Astrocyte of the hippocampus (primary cell): ENCODE data around the gene MSRB3.

Experiments used
- DNase-seq: peaks from one replicate; pipeline ENCODE4 v3.0.0; 2011; ENCODE audit warnings: low read depth, low spot score

Gene MSRB3

GRCh38 chr12:65325183-65325582, 46.7 kb downstream of the MSRB3 start:
- DNase-seq, result no peak

DNA sequence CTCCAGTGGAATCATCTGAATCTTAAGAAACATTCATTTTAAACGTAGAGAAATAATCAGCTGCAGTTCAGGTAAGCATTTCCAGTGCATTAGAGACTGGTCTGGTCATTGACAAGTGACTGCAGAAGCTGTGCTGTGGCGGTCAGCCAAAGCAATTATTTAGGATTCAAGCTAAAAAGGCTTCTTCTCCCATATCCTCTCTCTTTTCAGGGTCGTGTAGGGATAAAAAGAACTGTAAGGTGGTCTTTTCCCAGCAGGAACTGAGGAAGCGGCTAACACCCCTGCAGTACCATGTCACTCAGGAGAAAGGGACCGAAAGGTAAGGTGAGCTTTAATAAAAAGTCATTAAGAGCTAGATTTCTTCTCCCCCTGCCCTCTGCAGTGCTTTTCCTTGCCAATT, 48.1 kb downstream of the MSRB3 start:
- no peak for DNase-seq

DNA sequence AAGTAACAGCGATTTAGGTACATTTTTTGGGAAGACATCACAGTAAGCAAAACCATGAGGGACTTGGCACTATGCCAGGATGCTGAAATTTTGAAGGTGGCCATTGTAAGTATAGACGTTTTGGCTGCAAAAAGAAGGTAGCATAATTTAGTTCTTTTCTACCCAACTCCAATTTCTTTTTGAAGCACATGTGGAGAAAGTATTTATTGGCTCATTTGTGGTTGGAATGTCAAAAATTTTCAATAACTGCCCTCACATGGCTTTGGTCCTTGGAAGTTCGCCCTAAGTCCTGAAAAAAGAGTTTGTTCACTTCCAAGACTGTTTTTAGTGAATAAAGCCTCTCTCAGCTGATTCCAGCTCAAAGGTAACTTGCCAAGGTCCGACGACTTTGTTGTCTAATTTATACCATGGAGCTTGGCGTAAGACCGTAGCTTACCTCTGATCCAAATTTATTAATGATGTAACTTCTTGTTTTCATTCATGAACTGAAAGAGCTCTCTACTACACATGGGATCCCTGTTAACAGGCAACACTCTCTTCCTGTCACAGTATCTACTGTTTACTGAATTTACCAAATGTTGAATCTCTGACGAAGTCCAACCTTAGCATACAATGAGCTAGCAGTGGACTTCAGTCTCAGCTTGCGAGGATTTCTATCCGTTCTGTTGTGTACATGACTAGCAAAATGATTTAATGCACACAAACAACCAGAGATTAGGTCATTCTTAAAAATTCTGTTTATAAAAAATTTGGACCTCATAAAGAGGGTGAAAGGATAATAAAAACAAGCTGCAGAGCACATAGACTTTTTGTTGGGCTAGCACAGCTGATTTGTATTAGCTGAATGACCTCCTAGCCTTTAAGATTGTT, 49.0 kb downstream of the MSRB3 start:
- DNase-seq, result peak; percentile 84

GRCh38 chr12:65329721-65330120, 51.2 kb downstream of the MSRB3 start:
- DNase-seq, result no peak

DNA sequence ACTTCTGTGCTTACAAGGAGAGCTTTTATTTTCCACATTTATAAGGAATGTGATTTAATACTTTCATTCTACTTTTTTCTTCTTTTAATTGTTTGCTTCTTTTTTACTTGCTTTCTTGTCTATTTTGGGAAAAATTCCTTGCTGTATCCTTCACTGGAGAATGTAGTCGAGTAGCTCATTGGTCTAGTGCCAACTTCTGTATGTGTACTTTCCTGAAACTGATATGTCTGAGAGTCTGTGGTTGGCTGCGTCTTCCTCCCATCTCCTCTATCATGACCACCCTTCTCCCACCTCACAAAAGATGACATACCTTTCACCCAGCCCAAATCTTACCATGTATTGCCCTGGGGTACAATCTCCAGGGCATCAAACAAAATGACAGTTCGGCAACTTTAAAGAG, 51.8 kb downstream of the MSRB3 start:
- peak; percentile 26 for DNase-seq

DNA sequence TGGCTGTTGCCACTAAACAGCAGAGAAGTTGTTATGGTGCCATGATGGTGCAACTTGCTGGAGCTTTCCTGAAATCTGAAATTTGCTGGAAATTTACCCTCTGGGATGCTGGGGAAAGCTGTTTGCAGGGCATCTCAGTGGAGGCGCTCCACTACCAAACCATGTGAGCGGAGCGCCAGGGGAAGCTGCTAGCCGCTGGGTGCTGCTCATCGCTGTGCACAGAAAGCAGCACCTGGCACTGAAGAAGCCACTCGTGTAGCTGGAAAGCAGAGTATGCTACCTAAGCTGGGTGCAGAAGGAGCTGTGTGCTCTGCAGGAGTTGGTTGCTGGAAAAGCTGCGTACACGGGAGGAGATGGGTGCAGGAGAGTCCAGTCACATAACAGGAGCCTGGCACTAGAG, 53.0 kb downstream of the MSRB3 start:
- DNase-seq, result no peak

DNA sequence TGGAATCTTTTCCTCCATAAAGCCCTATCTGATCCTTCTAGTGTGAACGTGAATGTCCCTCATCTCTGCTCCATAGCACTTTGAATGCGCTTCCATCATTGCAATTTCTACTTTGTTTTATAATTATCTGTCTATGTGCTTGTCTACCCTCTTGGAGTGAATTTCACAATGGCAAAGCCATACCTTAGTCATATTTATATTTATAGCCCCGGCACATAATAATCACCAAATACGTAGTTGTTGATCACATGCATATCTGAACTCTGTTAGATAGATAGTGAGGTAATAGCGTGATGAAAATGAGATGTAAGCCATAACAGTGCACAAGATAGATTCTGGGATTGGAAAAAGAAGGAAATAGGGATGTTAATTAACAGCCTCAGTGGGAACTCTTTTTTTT, 55.2 kb downstream of the MSRB3 start:
- DNase-seq, result no peak

- no peak for DNase-seq
These were observed 56.0 kb downstream of the MSRB3 start for GRCh38 chr12:65334521-65334920.

- peak; percentile 73 for DNase-seq
These were observed 56.7 kb downstream of the MSRB3 start for GRCh38 chr12:65335021-65335714.

DNA sequence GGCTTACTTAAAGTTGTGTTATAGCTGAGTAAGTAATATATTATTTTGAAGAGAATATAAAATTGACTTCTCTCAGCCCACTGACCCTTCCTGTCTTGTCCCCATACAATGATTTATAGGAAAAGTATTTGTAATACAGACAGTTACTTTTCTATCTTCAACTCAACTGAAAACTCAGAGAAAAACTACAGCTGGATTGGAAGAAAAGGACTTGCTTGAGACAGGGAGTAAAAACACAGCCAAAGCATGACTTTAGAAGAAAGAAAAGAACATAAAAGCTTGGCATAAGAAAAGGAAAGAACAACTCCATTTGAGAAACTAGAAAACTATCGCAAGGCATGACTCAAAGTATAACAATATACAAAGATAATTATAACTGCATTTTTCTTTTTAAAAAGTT, 57.5 kb downstream of the MSRB3 start:
- no peak for DNase-seq

- no peak for DNase-seq
These were observed 60.7 kb downstream of the MSRB3 start for GRCh38 chr12:65339161-65339560.

GRCh38 chr12:65343230-65343629, 64.7 kb downstream of the MSRB3 start:
- no peak for DNase-seq

DNA sequence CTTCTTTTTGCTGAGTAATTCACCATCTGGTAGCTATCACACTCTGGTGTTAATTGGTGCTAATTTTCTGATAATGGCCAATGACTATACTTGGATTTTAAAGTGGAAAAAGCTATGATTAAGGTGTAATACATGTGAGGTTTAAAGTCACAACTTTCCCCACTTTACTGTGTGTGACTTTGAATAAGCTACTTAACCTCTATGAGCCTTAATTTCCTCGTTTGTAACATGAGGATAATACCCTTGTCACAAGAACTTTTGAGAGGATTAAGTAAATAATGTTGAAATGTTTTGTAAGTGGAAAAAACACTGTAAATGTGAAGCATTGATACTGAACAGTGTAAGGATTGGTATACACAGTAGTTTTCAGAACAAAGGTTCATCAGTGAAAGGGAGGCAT, 65.3 kb downstream of the MSRB3 start:
- no peak for DNase-seq

GRCh38 chr12:65355461-65355860, 77.0 kb downstream of the MSRB3 start:
- DNase-seq, result peak; percentile 72

DNA sequence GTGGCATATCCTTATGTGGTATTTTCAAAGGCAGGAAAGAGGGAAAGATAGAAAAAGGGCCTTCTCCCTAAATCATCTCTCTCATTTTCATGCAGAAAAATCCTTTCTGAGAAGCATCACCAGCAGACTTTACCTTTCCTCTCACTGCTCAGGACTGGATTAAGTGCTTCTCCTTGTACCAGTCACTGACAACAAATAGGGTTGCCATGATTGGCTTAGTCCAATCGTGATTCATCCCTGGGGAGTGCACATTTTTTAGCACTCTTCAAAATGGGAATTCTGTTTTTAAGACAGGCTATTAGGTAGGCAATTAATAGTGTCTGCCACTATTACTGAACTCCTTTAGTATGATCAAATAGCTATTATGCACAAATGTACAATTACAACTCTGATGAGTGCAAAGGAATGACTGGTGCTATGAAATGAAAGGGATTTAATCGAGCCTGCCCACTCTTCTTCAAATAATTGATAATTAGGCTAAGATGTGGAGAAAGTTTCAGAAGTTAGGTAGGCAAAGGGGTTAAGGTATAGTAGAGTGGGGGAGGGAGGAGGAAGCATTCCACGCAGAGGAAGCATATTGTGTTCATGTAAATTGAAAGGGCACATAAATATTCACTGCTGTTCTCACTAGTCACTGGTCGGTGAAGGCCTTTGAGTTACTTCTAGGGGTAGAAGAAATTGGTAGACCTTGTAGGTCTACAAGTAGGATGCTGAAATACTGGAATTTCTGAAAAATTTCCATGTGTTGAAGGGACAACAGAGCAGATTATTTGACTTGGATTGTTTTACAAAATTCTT, 84.0 kb downstream of the MSRB3 start:
- peak; percentile 29 for DNase-seq

DNA sequence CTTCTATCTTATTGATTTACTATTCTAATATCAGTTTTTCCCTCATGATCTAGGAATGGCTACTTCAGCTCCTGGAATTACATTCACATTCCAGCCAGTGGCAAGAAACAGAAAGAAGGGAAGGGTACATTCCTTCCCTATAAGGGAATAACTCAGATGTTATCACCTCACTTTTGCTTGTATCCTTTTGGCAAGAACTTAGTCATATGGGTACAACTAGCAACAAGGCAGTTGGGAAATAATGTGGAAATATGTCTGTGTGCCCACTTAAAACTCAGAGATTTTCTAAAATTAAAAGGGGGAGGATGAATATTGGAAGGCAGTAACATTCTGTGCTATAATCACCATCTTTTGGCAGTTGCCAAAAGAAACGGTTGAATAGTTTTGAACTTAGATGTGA, 85.6 kb downstream of the MSRB3 start:
- DNase-seq, result peak; percentile 27

DNA sequence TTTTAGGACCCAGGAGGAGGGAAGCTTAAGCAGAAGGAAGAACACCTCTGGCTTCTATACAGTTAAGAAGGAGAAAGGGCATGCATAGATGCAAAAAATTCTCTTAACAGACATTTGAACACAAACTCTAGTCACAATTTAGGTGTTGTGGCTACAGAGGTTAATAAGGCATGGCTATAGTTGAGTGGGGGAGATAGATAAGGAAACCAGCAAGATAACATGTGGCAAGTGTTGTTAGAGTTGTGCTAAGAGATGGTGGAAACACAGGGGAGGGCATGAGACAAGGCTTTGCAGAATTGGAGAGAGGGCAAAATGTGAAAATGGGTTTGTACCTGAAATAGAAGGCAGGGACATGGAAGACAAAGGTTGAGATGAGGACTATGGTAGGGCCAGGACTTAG, 88.9 kb downstream of the MSRB3 start:
- DNase-seq, result no peak

DNA sequence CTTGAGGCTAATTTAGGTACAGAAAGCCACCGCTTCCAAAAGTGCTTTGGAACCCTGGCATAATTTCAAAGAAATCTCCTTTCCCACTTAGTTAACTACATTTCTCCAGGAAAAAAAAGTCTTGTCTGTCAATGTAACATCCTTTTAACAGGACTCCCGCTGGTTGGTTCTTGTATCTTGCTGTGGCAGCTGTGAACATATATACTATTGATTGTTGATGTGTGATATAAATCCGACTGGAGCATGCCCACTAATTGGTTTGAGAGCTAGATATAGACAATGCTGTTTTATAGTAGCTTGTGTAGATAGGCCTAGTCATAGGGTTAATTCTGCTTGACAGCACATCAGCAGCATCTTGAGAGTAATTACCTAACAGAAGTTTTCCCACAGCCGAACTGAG, 89.6 kb downstream of the MSRB3 start:
- peak; percentile 28 for DNase-seq

- DNase-seq, result no peak
These were observed 94.1 kb downstream of the MSRB3 start for GRCh38 chr12:65372574-65372973.

GRCh38 chr12:65384240-65384639, 105.8 kb downstream of the MSRB3 start:
- no peak for DNase-seq

DNA sequence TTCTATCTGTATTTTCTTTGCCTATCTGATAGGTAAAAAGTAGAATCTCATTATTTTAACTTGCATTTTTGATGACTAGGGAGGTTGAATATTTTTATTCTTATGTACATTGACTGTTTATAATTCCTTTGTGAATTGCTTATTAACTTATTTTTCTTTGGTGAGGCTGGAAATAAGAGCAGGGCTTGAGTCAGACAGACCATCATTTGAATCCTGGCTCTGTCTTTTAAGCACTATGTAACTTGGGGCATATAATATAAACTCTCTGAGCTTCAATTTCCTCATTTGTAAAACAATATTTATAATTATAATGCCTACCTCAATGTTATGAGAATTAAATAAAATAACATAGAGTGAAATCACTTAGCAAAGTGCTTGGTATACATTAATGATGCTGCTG, 108.9 kb downstream of the MSRB3 start:
- DNase-seq, result no peak

DNA sequence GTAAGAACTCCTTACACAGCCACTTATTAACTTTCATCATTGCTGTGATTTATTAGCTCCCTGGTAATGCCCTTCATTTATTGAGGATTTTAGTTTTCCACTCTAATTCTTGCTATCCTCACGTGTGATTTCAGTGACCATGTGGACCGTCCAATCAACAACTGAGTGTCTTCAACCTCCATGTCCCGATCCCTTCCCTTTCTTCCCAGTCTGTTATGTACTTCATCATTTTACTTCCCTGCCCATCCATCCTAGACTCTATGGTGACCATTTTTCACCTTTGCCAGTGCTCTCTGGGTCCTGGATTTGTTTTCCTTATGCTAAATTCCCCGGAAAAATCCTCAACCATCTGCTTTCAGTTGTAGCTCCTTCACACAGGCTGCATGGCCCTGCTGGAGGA, 111.0 kb downstream of the MSRB3 start:
- DNase-seq, result no peak
